Stimulated activated memory B cell treated with anti-CD40 and anti-IgM and Interleukin-4, amounts not matched to agents 10 μg/mL and 1 μg/mL and 100 μg/mL, for 72 hours (primary cell): ENCODE data around the gene ZNF624.
"Not testable (repeated sequence)": the region's sequence is repeated elsewhere in the genome, so short reads cannot be mapped to it uniquely, and the experiment has no call there.

Experiments
- ATAC-seq: fragments of 150-1000 bp; cut with Tn5 transposase; 2 replicates; pipeline ENCODE4 v1.10.0; 2021
- H3K27ac Mint-ChIP-seq: one replicate; pipeline ENCODE4 v1.8.0; 2022; ENCODE audit warnings: mild to moderate bottlenecking, mixed read lengths
- H3K27me3 Mint-ChIP-seq: one replicate; pipeline ENCODE4 v1.8.0; 2022; ENCODE audit warnings: mixed read lengths
- H3K36me3 Mint-ChIP-seq: one replicate; pipeline ENCODE4 v1.8.0; 2022; ENCODE audit warnings: mixed read lengths
- H3K4me1 Mint-ChIP-seq: one replicate; pipeline ENCODE4 v1.8.0; 2022; ENCODE audit warnings: mixed read lengths
- H3K4me3 Mint-ChIP-seq: one replicate; pipeline ENCODE4 v1.8.0; 2022; ENCODE audit warnings: mild to moderate bottlenecking, moderate library complexity, mixed read lengths
- H3K9me3 Mint-ChIP-seq: one replicate; pipeline ENCODE4 v1.8.0; 2022; ENCODE audit warnings: mixed read lengths

ZNF624 gene

GRCh38 chr17:16653367-16654041 is at the start of gene ZNF624:
Gene ZNF624, minus strand, starts transcription at chr17:16653850.
- H3K27me3 Mint-ChIP-seq = no peaks in the 10 kb centered on the region
- peaks cover 6% of the 10 kb centered on the region for H3K36me3 Mint-ChIP-seq
- H3K4me3 Mint-ChIP-seq = peak within 1 kb of the TSS; percentile 90
- no peaks in the 10 kb centered on the region for H3K9me3 Mint-ChIP-seq
- H3K4me1 Mint-ChIP-seq = peaks cover 24% of the 10 kb centered on the region
- ATAC-seq = peak; percentile 98
- peak within 1 kb of the TSS; percentile 83 for H3K27ac Mint-ChIP-seq

- not testable (repeated sequence) for H3K27ac Mint-ChIP-seq, H3K4me3 Mint-ChIP-seq, H3K36me3 Mint-ChIP-seq, H3K27me3 Mint-ChIP-seq, ATAC-seq, H3K4me1 Mint-ChIP-seq, H3K9me3 Mint-ChIP-seq
Measured at GRCh38 chr17:16697603-16698002, 44.0 kb upstream of the ZNF624 start.

GRCh38 chr17:16690447-16690846 is 36.8 kb upstream of the ZNF624 start:
- not testable (repeated sequence) for H3K4me3 Mint-ChIP-seq, ATAC-seq, H3K36me3 Mint-ChIP-seq, H3K9me3 Mint-ChIP-seq, H3K4me1 Mint-ChIP-seq, H3K27ac Mint-ChIP-seq, H3K27me3 Mint-ChIP-seq

DNA sequence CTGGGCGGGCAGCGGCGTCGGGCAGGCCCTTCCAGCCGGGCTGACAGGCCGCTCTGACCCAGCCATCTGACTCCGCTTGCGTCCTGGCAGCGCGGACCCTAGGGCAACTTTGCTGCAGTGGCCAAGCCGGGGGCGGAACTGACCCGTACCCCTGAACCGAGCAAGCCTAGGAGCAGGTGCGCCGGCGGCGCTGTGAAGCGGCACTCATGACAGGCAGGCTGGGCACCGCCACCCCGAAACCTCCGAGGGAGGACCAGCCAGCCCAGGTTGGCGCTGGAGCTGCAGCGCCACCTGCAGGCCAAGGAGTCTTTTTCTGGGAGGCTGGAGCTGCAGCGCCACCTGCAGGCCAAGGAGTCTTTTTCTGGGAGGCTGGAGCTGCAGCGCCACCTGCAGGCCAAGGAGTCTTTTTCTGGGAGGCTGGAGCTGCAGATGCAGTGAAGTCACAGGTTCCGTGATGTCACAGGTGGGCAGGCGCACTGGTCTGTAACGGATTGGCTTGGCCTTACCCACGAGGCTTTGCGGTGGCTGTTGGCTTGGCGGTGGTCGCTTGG is 36.2 kb upstream of the ZNF624 start, which contains the start of gene CCDC144A:
TSS of gene CCDC144A (plus strand) at position 511 of the 551 bp plus-strand sequence. CDS start 160 bp downstream, outside the sequence.
- H3K36me3 Mint-ChIP-seq, H3K27ac Mint-ChIP-seq, H3K4me1 Mint-ChIP-seq, H3K4me3 Mint-ChIP-seq, H3K9me3 Mint-ChIP-seq, H3K27me3 Mint-ChIP-seq, ATAC-seq: not testable (repeated sequence)

DNA sequence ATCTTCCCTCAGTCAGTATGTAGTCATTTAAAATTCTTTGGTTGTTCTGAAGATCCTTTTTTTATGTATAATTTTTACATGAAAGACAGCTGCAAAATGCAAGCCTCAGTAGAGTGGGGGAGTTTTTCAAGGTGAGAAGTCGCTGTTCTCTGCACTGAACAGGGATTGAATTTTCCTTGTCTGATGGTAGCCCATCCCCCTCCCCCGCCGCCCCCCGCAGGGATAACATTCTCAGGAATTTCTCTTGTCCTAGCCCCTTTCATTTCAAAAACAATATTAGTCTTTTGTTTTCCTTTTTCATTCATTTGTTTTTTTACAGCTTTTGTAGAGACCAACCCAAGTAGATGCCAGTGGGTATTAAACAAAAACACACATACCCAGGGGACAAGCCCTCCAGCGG is 33.5 kb upstream of the ZNF624 start:
- not testable (repeated sequence) for H3K36me3 Mint-ChIP-seq, H3K27ac Mint-ChIP-seq, H3K4me1 Mint-ChIP-seq, H3K9me3 Mint-ChIP-seq, H3K4me3 Mint-ChIP-seq, ATAC-seq
- H3K27me3 Mint-ChIP-seq = peaks cover 26% of the 10 kb centered on the region

DNA sequence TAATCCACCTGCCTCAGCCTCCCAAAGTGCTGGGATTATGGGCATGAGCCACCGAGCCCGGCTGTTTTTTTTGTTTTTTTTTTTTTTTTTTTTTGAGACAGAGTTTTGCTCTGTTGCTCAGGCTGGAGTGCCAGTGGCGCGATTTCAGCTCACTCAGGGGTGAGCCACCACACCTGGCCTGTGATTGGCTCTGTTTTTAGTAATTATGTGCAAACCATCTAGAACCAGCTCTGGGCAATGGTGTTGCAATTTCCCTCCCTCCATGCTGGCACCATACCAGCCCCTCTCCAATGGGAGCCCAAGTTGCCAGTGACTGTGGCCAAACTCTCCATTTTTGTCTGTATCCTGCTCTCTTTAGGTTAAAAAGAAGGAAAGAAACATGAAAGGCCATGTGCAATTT is 32.4 kb upstream of the ZNF624 start:
- ATAC-seq, H3K4me1 Mint-ChIP-seq, H3K4me3 Mint-ChIP-seq, H3K27ac Mint-ChIP-seq, H3K36me3 Mint-ChIP-seq, H3K9me3 Mint-ChIP-seq: not testable (repeated sequence)
- H3K27me3 Mint-ChIP-seq = peaks cover 32% of the 10 kb centered on the region

DNA sequence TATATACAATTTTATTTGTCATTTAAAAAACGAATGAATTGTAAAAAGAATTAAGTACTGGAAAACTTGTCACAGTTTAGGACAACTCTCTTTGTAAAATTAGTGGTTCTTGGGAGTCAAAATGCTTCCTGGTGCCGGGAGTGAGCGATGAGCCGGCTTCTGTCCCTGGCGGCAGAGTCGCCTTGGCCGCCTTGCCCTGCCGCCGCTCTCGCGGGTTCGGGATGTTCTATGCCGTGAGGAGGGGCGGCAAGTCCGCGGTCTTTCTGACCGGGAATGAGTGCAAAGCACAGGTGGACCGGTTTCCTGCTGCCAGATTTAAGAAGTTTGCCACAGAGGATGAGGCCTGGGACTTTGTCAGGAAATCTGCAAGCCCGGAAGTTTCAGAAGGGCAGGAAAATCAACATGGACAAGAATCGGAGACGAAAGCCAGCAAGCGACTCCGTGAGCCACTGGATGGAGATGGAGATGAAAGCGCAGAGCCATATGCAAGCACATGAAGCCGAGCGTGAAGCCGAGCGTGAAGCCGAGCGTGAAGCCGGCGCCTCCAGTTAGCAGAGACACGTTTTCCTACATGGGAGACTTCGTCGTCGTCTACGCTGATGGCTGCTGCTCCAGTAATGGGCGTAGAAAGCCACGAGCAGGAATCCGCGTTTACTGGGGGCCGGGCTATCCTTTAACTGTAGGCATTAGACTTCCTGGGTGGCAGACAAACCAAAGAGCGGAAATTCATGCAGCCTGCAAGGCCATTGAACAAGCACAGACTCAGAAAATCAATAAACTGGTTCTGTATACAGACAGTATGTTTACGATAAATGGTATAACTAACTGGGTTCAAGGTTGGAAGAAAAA is 29.9 kb upstream of the ZNF624 start:
- H3K36me3 Mint-ChIP-seq, H3K27ac Mint-ChIP-seq, ATAC-seq, H3K4me1 Mint-ChIP-seq, H3K4me3 Mint-ChIP-seq, H3K9me3 Mint-ChIP-seq: not testable (repeated sequence)
- H3K27me3 Mint-ChIP-seq = peaks cover 41% of the 10 kb centered on the region

- H3K27me3 Mint-ChIP-seq = peaks cover 11% of the 10 kb centered on the region
- H3K36me3 Mint-ChIP-seq = no peaks in the 10 kb centered on the region
- no peaks in the 10 kb centered on the region for H3K9me3 Mint-ChIP-seq
- H3K4me3 Mint-ChIP-seq = no peak overlapping the region
- ATAC-seq = no peak
- peaks cover 6% of the 10 kb centered on the region for H3K4me1 Mint-ChIP-seq
- no peak overlapping the region for H3K27ac Mint-ChIP-seq
Measured at GRCh38 chr17:16676676-16677268, 23.1 kb upstream of the ZNF624 start.

DNA sequence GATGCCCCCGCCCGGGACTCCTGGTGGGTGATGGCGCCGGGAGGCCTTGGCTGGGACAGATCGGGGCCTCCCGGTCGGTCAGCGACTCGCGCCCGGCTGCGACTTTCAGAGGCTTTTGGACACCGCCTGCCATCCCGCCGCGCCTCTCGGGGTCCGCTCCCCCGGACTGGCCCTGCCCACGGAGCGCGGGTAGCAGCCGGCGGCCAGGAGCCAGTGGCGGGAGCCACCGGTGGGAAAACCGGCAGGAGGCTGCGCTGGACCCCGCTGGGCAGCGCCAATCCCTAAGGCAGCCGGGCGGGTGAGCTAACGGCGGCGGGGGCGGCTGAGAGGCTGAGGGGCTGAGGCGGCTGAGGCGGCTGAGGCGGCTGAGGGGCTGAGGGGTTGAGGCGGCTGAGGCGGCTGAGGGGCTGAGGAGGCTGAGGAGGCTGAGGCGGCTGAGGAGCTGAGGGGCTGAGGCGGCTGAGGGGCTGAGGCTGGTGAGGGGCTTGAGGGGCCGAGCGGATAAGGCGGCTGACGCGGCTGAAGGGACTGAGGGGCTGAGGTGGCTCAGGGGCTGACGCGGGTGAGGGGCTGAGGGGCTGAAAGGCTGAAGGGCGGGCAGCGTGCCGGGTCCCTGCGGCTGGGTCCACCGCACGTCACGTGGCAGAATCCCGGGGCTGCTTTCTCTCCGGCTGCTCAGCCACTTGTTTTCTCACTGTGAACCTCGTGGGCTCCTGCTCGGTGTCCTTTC is 13.4 kb upstream of the ZNF624 start:
- peaks cover 33% of the 10 kb centered on the region for H3K27me3 Mint-ChIP-seq
- ATAC-seq, H3K4me1 Mint-ChIP-seq, H3K9me3 Mint-ChIP-seq, H3K27ac Mint-ChIP-seq, H3K36me3 Mint-ChIP-seq: not testable (repeated sequence)
- H3K4me3 Mint-ChIP-seq = peak overlapping the region; percentile 69

GRCh38 chr17:16666553-16666906 is 12.9 kb upstream of the ZNF624 start:
- Mint-ChIP-seq H3K4me3 (peak overlapping the region; percentile 21), H3K27me3 (peaks cover 36% of the 10 kb centered on the region)
- H3K36me3 Mint-ChIP-seq, ATAC-seq, H3K9me3 Mint-ChIP-seq, H3K27ac Mint-ChIP-seq, H3K4me1 Mint-ChIP-seq: not testable (repeated sequence)

DNA sequence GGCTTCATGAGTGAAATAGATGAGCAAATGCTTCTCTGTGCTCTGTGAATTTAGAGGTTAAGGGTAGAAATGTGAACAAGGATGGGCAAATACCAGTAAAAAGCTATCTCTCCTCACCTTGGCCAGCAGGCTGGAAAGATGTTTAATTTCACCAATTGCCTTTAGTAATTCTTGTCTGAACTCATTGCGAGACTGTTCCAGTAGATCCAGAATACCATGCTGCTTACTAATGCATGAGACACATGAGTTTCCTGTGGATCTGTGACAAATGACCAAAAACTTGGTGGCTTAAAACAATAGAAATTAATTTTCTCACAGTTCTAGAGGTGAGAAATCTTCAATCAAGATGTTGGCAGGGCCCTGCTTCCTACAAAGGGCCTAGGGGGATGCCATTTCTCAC is 9.3 kb upstream of the ZNF624 start:
- ATAC-seq = no peak
- Mint-ChIP-seq H3K27ac (no peak overlapping the region), H3K36me3 (no peaks in the 10 kb centered on the region), H3K9me3 (peaks cover 4% of the 10 kb centered on the region), H3K27me3 (peaks cover 36% of the 10 kb centered on the region), H3K4me3 (no peak overlapping the region), H3K4me1 (peaks cover 6% of the 10 kb centered on the region)

DNA sequence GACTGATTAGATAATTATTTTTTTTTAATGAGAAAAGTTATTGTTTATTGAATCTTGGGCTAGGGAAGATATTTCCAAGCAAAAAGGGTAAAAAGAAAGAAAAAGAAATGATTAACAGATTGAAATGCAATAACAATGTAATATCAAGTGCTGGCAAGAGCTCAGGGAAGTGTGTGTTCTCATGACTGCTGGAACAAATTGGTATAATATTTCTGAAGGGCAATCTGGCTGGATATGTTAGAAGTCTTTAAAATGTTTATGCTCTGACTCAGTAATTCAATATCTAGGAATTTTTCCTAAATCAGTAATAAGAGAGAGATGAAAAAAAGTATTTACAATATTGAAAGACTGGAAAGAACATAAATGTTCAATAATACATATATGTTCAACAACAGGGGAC is 7.6 kb upstream of the ZNF624 start:
- no peaks in the 10 kb centered on the region for H3K36me3 Mint-ChIP-seq
- ATAC-seq = no peak
- H3K9me3 Mint-ChIP-seq = peaks cover 4% of the 10 kb centered on the region
- H3K4me3 Mint-ChIP-seq = no peak overlapping the region
- H3K27ac Mint-ChIP-seq = no peak overlapping the region
- peaks cover 6% of the 10 kb centered on the region for H3K4me1 Mint-ChIP-seq
- peaks cover 35% of the 10 kb centered on the region for H3K27me3 Mint-ChIP-seq

GRCh38 chr17:16652847-16653366 is 743 bp downstream of the ZNF624 start:
- ATAC-seq = no peak
- Mint-ChIP-seq H3K4me3 (peak overlapping the region; percentile 90), H3K27ac (peak overlapping the region; percentile 83), H3K9me3 (no peaks in the 10 kb centered on the region), H3K27me3 (no peaks in the 10 kb centered on the region), H3K36me3 (peaks cover 11% of the 10 kb centered on the region), H3K4me1 (peaks cover 24% of the 10 kb centered on the region)

DNA sequence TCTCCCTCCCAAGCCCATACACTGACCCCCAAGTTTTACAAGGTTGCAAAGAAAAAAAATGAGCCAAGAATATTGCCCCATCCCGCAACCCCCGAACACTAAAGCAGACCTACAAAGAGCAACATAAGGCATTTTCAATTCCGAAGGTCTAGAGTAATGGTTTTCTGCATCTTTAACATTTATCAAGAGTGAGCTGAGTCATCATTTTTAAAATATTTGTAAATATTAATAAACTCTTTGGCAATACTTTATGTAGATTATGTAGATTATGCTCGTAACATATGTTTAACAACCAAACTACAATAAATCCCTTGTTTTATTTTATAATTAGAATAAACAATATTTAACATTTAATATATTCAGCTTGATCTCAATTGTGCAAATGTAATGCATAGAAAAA is 1.4 kb downstream of the ZNF624 start:
- H3K36me3 Mint-ChIP-seq = peaks cover 11% of the 10 kb centered on the region
- no peak overlapping the region for H3K27ac Mint-ChIP-seq
- ATAC-seq = no peak

DNA sequence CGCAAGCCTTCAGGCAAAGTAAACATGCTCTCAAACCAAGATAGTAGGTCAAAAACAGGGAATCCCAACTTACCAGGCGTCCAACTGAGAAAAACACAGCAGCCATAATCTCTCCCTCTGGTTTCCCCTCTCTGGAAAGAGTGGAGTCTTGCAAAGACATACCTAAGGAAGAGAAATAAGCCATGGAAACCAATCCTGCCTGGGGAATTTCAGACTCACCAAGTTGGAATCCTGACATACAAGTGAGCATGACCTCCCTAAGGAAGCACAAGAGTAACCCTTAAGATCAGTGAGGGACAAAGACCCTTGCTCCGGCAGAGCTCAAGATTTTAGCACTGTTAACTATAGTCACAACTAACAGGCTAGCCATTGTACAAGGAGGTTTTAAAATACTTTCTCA is 4.1 kb downstream of the ZNF624 start:
- Mint-ChIP-seq H3K36me3 (peaks cover 14% of the 10 kb centered on the region), H3K4me1 (peaks cover 24% of the 10 kb centered on the region), H3K27ac (no peak overlapping the region), H3K9me3 (no peaks in the 10 kb centered on the region), H3K27me3 (no peaks in the 10 kb centered on the region), H3K4me3 (no peak overlapping the region)
- ATAC-seq = no peak

More for the DNA sequence above, 1.4 kb downstream of the ZNF624 start:
- Mint-ChIP-seq H3K9me3 (no peaks in the 10 kb centered on the region), H3K4me1 (peaks cover 24% of the 10 kb centered on the region), H3K4me3 (peak overlapping the region; percentile 20), H3K27me3 (no peaks in the 10 kb centered on the region)
